Left ventricle myocardium inferior (tissue), 1 donor: ENCODE data around the gene RAB19. TPM values are rescaled to one million over a fixed set of nuclear protein-coding genes. Genes with fewer than 3 reads are reported as not detected.

Source experiments
- DNase-seq: peaks from one replicate; pipeline ENCODE4 v3.0.0-alpha.2; 2020
- H3K27ac ChIP-seq: fragments of 200-600 bp; replicated peaks from 2 replicates; pipeline ENCODE4 v1.8.0; 2021
- H3K27me3 ChIP-seq: fragments of 200-600 bp; 2 replicates; pipeline ENCODE4 v1.8.0; 2021; ENCODE audit warnings: low read depth
- H3K36me3 ChIP-seq: fragments of 200-600 bp; 2 replicates; pipeline ENCODE4 v1.8.0; 2021
- H3K4me1 ChIP-seq: fragments of 200-600 bp; 2 replicates; pipeline ENCODE4 v1.8.0; 2021
- H3K4me3 ChIP-seq: fragments of 200-600 bp; 2 replicates; pipeline ENCODE4 v1.8.0; 2021; ENCODE audit warnings: mild to moderate bottlenecking, moderate library complexity
- H3K9me3 ChIP-seq: fragments of 200-600 bp; replicated peaks from 2 replicates; pipeline ENCODE4 v1.8.0; 2021
- CTCF ChIP-seq: fragments of 200-600 bp; IDR thresholded peaks from 2 replicates; pipeline ENCODE4 v1.8.0; 2021; ENCODE audit warnings: antibody characterized with exemption, mild to moderate bottlenecking, borderline replicate concordance
- intact Hi-C: fragments of 100-400 bp; cut with micrococcal nuclease; formaldehyde crosslinking; loops from one replicate; pipeline ENCODE4 v1.11.0; 2022
- total RNA-seq: library from RNA; stranded (reverse); fragmentation: NEBNext Ultra II Directional; extraction: Animal tissue kit (Norgen Biotek cat#: 25700); gene quantifications from one replicate; pipeline ENCODE4 v1.2.1, GENCODE V29; 2021
- donor health status: DM: no; HTN: yes; CAD: no; lungs with severe emphysema.

RAB19 gene
- total RNA-seq, 1 donor from 2014 or later: not detected

- H3K36me3 ChIP-seq: no peaks in the 10 kb centered on the region
- intact Hi-C loops: no loop called here
- no peaks in the 10 kb centered on the region for H3K27me3 ChIP-seq
- H3K27ac ChIP-seq: no peak overlapping the region
- peaks cover 30% of the 10 kb centered on the region for H3K4me1 ChIP-seq
- TF ChIP-seq CTCF: no peak
- H3K4me3 ChIP-seq: no peak overlapping the region
- H3K9me3 ChIP-seq: no peaks in the 10 kb centered on the region
- no peak for DNase-seq
These were observed 10.0 kb upstream of the RAB19 start for GRCh38 chr7:140393756-140394306.

GRCh38 chr7:140397784-140398750 lies 5.8 kb upstream of the RAB19 start, which contains the start of gene SLC37A3:
Gene SLC37A3, minus strand, starts transcription at chr7:140398530. Its CDS starts 16,004 bp downstream, at chr7:140382526.
- peaks cover 25% of the 10 kb centered on the region for H3K4me1 ChIP-seq
- peak within 1 kb of the TSS; percentile 84 for H3K27ac ChIP-seq
- DNase-seq: peak; percentile 86
- TF ChIP-seq CTCF: peak; percentile 44
- intact Hi-C loops: no loop called here
- H3K9me3 ChIP-seq: no peaks in the 10 kb centered on the region
- no peaks in the 10 kb centered on the region for H3K36me3 ChIP-seq
- peaks cover 25% of the 10 kb centered on the region for H3K27me3 ChIP-seq
- peak within 1 kb of the TSS; percentile 98 for H3K4me3 ChIP-seq

- H3K4me1 ChIP-seq: peaks cover 28% of the 10 kb centered on the region
- peak overlapping the region; percentile 98 for H3K4me3 ChIP-seq
- no peaks in the 10 kb centered on the region for H3K36me3 ChIP-seq
- intact Hi-C loops: no loop called here
- H3K27ac ChIP-seq: no peak overlapping the region
- H3K9me3 ChIP-seq: no peaks in the 10 kb centered on the region
- no peak for DNase-seq
- no peak for TF ChIP-seq CTCF
- H3K27me3 ChIP-seq: peaks cover 32% of the 10 kb centered on the region
These were observed 5.0 kb upstream of the RAB19 start for GRCh38 chr7:140398821-140399220.

- Histone ChIP-seq H3K27me3 (peaks cover 37% of the 10 kb centered on the region), H3K4me1 (peaks cover 32% of the 10 kb centered on the region), H3K4me3 (no peak overlapping the region), H3K27ac (no peak overlapping the region), H3K9me3 (no peaks in the 10 kb centered on the region), H3K36me3 (no peaks in the 10 kb centered on the region)
- no peak for TF ChIP-seq CTCF
- no peak for DNase-seq
- intact Hi-C loops: no loop called here
These were observed 3.5 kb upstream of the RAB19 start for GRCh38 chr7:140400381-140400780.

GRCh38 chr7:140402178-140402835 lies 1.6 kb upstream of the RAB19 start:
- H3K9me3 ChIP-seq: no peaks in the 10 kb centered on the region
- H3K4me1 ChIP-seq: peaks cover 22% of the 10 kb centered on the region
- no peaks in the 10 kb centered on the region for H3K36me3 ChIP-seq
- no peak overlapping the region for H3K4me3 ChIP-seq
- H3K27me3 ChIP-seq: peaks cover 37% of the 10 kb centered on the region
- H3K27ac ChIP-seq: no peak overlapping the region
- intact Hi-C loops: no loop called here
- no peak for DNase-seq
- no peak for TF ChIP-seq CTCF
